ENCODE measurements around the gene USP5.

Gene USP5

DNA sequence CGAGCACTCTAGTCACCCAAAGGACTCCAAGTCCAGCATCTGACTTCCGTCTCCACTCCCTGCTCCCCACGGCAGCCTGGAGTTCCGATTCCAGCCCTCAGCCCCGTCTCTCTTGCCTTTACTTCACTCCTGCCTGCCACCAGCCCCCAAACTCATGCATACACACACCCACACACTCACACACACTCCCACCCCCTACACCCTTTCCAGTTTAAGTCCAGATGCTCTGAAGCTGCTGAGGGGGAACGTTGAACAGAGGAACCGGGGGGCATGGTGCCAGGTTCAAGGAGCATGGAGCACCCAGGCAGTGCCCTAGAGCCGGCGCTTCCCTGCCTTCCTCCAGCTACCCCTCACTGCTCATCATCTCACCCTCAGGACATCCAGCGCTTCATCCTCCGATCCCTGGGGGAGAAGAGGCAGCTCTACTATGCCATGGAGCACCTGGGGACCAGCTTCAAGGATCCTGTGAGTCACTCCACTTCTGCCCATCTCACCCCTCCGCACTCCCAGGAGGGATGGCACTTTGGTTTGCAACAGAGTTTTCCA, 20.4 kb upstream of the USP5 start:
- H3K4ac ChIP-seq (ENCODE audit: low read depth, low read length), result no peak overlapping the region
- no CpG with 5 or more reads among the region's 12 CpGs for WGBS (ENCODE audit: extremely low coverage, insufficient coverage, low lambda C conversion rate)

DNA sequence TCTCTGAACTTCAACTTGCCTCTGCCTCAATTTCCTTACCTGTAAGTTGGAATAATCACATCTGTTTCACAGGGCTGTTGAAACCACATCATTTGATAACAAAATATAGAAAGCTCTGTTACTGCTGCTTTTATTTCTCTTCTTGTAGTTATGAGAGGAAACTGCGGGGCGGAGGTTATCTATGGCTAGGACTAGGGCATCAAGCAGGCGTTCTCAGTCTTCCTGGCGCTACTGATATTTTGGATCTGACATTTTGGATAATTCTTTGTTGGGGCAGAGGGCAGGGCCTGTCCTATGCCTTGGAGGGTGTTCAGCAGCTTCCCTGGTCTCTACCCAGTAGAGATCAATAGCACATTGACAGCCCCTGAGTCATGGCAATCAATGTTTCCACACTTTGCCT, 19.8 kb upstream of the USP5 start:
- Histone ChIP-seq H3K9ac (ENCODE audit: low read length) (no peak overlapping the region), H2BK15ac (replicated peaks; ENCODE audit: low read depth) (no peak overlapping the region), H3K4me3 (ENCODE audit: low read length) (no peak overlapping the region), H3K4ac (ENCODE audit: low read depth, low read length) (no peak overlapping the region), H3K79me2 (ENCODE audit: control insufficient read depth, insufficient read depth, low read length) (peaks cover 4% of the 10 kb centered on the region), H3K4me1 (ENCODE audit: control insufficient read depth, low read depth, low read length) (no peaks in the 10 kb centered on the region), H3K79me1 (ENCODE audit: low read length) (peaks cover 12% of the 10 kb centered on the region), H4K8ac (ENCODE audit: low read depth, low read length) (no peak overlapping the region), H3K4me2 (ENCODE audit: low read length) (no peak overlapping the region), H3K27ac (ENCODE audit: low read depth, low read length) (no peak overlapping the region), H3K18ac (ENCODE audit: low read length) (no peak overlapping the region), H3K36me3 (ENCODE audit: control insufficient read depth, insufficient read depth, low read length) (peaks cover 7% of the 10 kb centered on the region), H3K56ac (ENCODE audit: low read length) (no peak overlapping the region), H2BK120ac (ENCODE audit: low read depth, low read length) (no peak overlapping the region), H3K27me3 (ENCODE audit: insufficient read depth, low read length, poor library complexity) (no peaks in the 10 kb centered on the region), H4K5ac (ENCODE audit: low read length) (no peak overlapping the region), H2AK5ac (ENCODE audit: low read length) (no peak overlapping the region), H2BK5ac (ENCODE audit: low read length) (no peak overlapping the region), H3K23ac (ENCODE audit: low read length) (no peak overlapping the region)
- no peak for DNase-seq
- WGBS (ENCODE audit: extremely low coverage, insufficient coverage, low lambda C conversion rate), result no CpG with 5 or more reads among the region's 4 CpGs

More for the DNA sequence above, 20.4 kb upstream of the USP5 start:
- DNase-seq, result no peak
- Histone ChIP-seq H3K27me3 (ENCODE audit: insufficient read depth, low read length, poor library complexity) (no peaks in the 10 kb centered on the region), H2BK5ac (ENCODE audit: low read length) (no peak overlapping the region), H3K79me1 (ENCODE audit: low read length) (peaks cover 12% of the 10 kb centered on the region), H2AK5ac (ENCODE audit: low read length) (no peak overlapping the region), H4K5ac (ENCODE audit: low read length) (no peak overlapping the region), H3K18ac (ENCODE audit: low read length) (no peak overlapping the region), H3K36me3 (ENCODE audit: control insufficient read depth, insufficient read depth, low read length) (peaks cover 7% of the 10 kb centered on the region), H2BK15ac (replicated peaks; ENCODE audit: low read depth) (no peak overlapping the region), H3K79me2 (ENCODE audit: control insufficient read depth, insufficient read depth, low read length) (peaks cover 4% of the 10 kb centered on the region), H3K4me2 (ENCODE audit: low read length) (no peak overlapping the region), H3K56ac (ENCODE audit: low read length) (no peak overlapping the region), H4K8ac (ENCODE audit: low read depth, low read length) (no peak overlapping the region), H2BK120ac (ENCODE audit: low read depth, low read length) (no peak overlapping the region), H3K4me3 (ENCODE audit: low read length) (no peak overlapping the region), H3K27ac (ENCODE audit: low read depth, low read length) (no peak overlapping the region), H3K4me1 (ENCODE audit: control insufficient read depth, low read depth, low read length) (no peaks in the 10 kb centered on the region), H3K9ac (ENCODE audit: low read length) (no peak overlapping the region), H3K23ac (ENCODE audit: low read length) (no peak overlapping the region)

DNA sequence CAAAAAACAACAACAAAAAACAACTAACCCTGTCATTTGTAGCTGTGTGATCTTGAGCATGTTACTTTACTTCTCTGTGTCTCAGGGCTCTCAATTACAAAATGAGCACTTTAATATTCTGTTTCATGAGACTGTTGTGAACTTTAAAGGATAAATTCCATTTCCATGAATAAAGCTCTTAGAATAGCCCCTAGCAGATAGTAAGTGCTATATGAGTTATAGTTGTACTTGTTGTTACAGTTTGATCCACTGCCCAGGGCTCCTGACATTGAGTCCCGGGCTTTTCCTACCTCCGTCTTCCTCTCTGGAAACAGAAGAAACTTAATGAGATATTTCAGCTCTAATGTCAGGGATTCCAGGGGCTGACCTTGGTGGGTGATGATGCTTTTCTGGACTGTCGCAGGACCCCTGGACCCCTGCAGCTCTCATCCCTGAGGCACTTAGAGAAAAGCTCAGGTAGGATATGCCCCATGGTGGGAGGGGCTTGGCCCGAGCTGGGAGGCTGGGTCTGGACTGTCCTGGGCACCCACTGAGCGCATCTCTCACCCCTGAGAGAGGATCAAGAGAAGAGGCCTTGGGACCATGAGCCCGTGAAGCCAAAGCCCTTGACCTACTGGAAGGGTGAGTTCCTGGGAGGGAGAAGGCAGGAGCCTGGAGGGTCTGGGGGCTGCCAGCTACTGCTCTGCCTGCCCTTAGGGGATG, 18.6 kb upstream of the USP5 start:
- H3K4me1 ChIP-seq (ENCODE audit: control insufficient read depth, low read depth, low read length), result no peaks in the 10 kb centered on the region
- H3K4ac ChIP-seq (ENCODE audit: low read depth, low read length), result no peak overlapping the region
- peaks cover 12% of the 10 kb centered on the region for H3K79me1 ChIP-seq (ENCODE audit: low read length)
- no peak for DNase-seq
- no peaks in the 10 kb centered on the region for H3K27me3 ChIP-seq (ENCODE audit: insufficient read depth, low read length, poor library complexity)
- H3K9ac ChIP-seq (ENCODE audit: low read length), result no peak overlapping the region
- H3K4me2 ChIP-seq (ENCODE audit: low read length), result no peak overlapping the region
- H3K79me2 ChIP-seq (ENCODE audit: control insufficient read depth, insufficient read depth, low read length), result peaks cover 4% of the 10 kb centered on the region
- no CpG with 5 or more reads among the region's 6 CpGs for WGBS (ENCODE audit: extremely low coverage, insufficient coverage, low lambda C conversion rate)
- H4K5ac ChIP-seq (ENCODE audit: low read length), result no peak overlapping the region
- no peak overlapping the region for H2BK120ac ChIP-seq (ENCODE audit: low read depth, low read length)
- no peak overlapping the region for H4K8ac ChIP-seq (ENCODE audit: low read depth, low read length)
- no peak overlapping the region for H3K4me3 ChIP-seq (ENCODE audit: low read length)
- peaks cover 12% of the 10 kb centered on the region for H3K36me3 ChIP-seq (ENCODE audit: control insufficient read depth, insufficient read depth, low read length)
- no peak overlapping the region for H2AK5ac ChIP-seq (ENCODE audit: low read length)
- H3K23ac ChIP-seq (ENCODE audit: low read length), result no peak overlapping the region
- H3K56ac ChIP-seq (ENCODE audit: low read length), result no peak overlapping the region
- H2BK5ac ChIP-seq (ENCODE audit: low read length), result no peak overlapping the region
- H3K27ac ChIP-seq (ENCODE audit: low read depth, low read length), result no peak overlapping the region
- no peak overlapping the region for H2BK15ac ChIP-seq (replicated peaks; ENCODE audit: low read depth)
- no peak overlapping the region for H3K18ac ChIP-seq (ENCODE audit: low read length)

DNA sequence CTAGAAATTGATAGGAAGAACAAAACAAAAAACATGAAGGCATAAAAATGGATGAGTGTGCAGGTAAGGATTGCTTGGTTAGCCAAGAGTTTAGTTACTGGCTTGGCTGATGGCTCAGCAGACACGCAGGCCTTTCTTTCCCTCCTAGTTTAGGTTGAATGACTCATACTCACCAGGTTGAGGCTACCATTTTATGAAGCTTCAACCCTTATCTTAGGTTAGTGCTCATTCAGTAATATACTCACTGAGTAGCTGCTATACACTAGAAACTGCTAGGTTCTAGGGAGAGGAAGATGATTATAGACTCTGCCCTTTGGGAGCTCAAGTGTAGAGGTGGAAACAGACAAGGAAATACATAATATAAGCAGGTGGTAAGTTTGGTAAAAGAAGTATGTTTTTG, 17.7 kb upstream of the USP5 start:
- H3K27ac ChIP-seq (ENCODE audit: low read depth, low read length), result no peak overlapping the region

DNA sequence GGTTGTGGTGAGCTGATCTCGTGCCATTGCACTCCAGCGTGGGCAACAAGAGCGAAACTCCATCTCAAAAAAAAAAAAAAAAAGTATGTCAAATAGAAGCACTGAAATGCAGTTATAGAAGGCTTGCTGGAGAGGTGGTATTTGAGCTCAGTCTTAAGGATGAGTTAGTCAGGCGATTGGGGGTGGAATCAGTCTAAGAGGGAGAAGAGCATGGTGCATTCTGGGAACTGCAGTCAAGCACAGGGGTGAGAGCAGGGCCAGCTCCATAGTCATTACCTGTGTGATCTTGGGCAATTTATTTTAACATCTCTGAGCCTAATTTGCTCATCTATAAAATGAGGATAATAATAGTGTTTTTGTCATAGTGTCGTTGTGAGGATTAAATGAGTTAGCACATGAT, 17.1 kb upstream of the USP5 start:
- Histone ChIP-seq H2BK15ac (replicated peaks; ENCODE audit: low read depth) (no peak overlapping the region), H3K4me2 (ENCODE audit: low read length) (no peak overlapping the region), H3K27ac (ENCODE audit: low read depth, low read length) (no peak overlapping the region), H3K79me1 (ENCODE audit: low read length) (peaks cover 10% of the 10 kb centered on the region), H3K18ac (ENCODE audit: low read length) (no peak overlapping the region), H3K4me3 (ENCODE audit: low read length) (no peak overlapping the region), H3K9ac (ENCODE audit: low read length) (no peak overlapping the region), H3K23ac (ENCODE audit: low read length) (no peak overlapping the region), H4K8ac (ENCODE audit: low read depth, low read length) (no peak overlapping the region), H3K27me3 (ENCODE audit: insufficient read depth, low read length, poor library complexity) (no peaks in the 10 kb centered on the region), H2BK5ac (ENCODE audit: low read length) (no peak overlapping the region), H3K4ac (ENCODE audit: low read depth, low read length) (no peak overlapping the region), H2AK5ac (ENCODE audit: low read length) (no peak overlapping the region), H3K4me1 (ENCODE audit: control insufficient read depth, low read depth, low read length) (no peaks in the 10 kb centered on the region), H2BK120ac (ENCODE audit: low read depth, low read length) (no peak overlapping the region), H3K79me2 (ENCODE audit: control insufficient read depth, insufficient read depth, low read length) (no peaks in the 10 kb centered on the region), H4K5ac (ENCODE audit: low read length) (no peak overlapping the region), H3K56ac (ENCODE audit: low read length) (no peak overlapping the region), H3K36me3 (ENCODE audit: control insufficient read depth, insufficient read depth, low read length) (peaks cover 21% of the 10 kb centered on the region)
- no CpG with 5 or more reads among the region's 5 CpGs for WGBS (ENCODE audit: extremely low coverage, insufficient coverage, low lambda C conversion rate)
- peak; percentile 39 for DNase-seq

More for the DNA sequence above, 17.7 kb upstream of the USP5 start:
- Histone ChIP-seq H4K8ac (ENCODE audit: low read depth, low read length) (no peak overlapping the region), H3K79me1 (ENCODE audit: low read length) (peaks cover 10% of the 10 kb centered on the region), H3K23ac (ENCODE audit: low read length) (no peak overlapping the region), H3K4ac (ENCODE audit: low read depth, low read length) (no peak overlapping the region), H3K36me3 (ENCODE audit: control insufficient read depth, insufficient read depth, low read length) (peaks cover 19% of the 10 kb centered on the region), H3K4me3 (ENCODE audit: low read length) (no peak overlapping the region), H3K4me1 (ENCODE audit: control insufficient read depth, low read depth, low read length) (no peaks in the 10 kb centered on the region), H2BK15ac (replicated peaks; ENCODE audit: low read depth) (no peak overlapping the region), H3K9ac (ENCODE audit: low read length) (no peak overlapping the region), H2AK5ac (ENCODE audit: low read length) (no peak overlapping the region), H3K27me3 (ENCODE audit: insufficient read depth, low read length, poor library complexity) (no peaks in the 10 kb centered on the region), H3K56ac (ENCODE audit: low read length) (no peak overlapping the region), H3K18ac (ENCODE audit: low read length) (no peak overlapping the region), H4K5ac (ENCODE audit: low read length) (no peak overlapping the region), H3K4me2 (ENCODE audit: low read length) (no peak overlapping the region), H3K79me2 (ENCODE audit: control insufficient read depth, insufficient read depth, low read length) (no peaks in the 10 kb centered on the region), H2BK5ac (ENCODE audit: low read length) (no peak overlapping the region), H2BK120ac (ENCODE audit: low read depth, low read length) (no peak overlapping the region)
- DNase-seq, result no peak
- no CpG with 5 or more reads among the region's 1 CpG for WGBS (ENCODE audit: extremely low coverage, insufficient coverage, low lambda C conversion rate)

- Histone ChIP-seq H3K23ac (ENCODE audit: low read length) (no peak overlapping the region), H2BK15ac (replicated peaks; ENCODE audit: low read depth) (no peak overlapping the region), H3K4me1 (ENCODE audit: control insufficient read depth, low read depth, low read length) (no peaks in the 10 kb centered on the region), H3K79me1 (ENCODE audit: low read length) (no peaks in the 10 kb centered on the region), H3K4me3 (ENCODE audit: low read length) (no peak overlapping the region), H3K4ac (ENCODE audit: low read depth, low read length) (no peak overlapping the region), H4K5ac (ENCODE audit: low read length) (no peak overlapping the region), H3K18ac (ENCODE audit: low read length) (no peak overlapping the region), H3K9ac (ENCODE audit: low read length) (no peak overlapping the region), H3K56ac (ENCODE audit: low read length) (no peak overlapping the region), H3K36me3 (ENCODE audit: control insufficient read depth, insufficient read depth, low read length) (peaks cover 18% of the 10 kb centered on the region), H3K27ac (ENCODE audit: low read depth, low read length) (no peak overlapping the region), H3K79me2 (ENCODE audit: control insufficient read depth, insufficient read depth, low read length) (no peaks in the 10 kb centered on the region), H4K8ac (ENCODE audit: low read depth, low read length) (no peak overlapping the region), H3K4me2 (ENCODE audit: low read length) (no peak overlapping the region), H2BK120ac (ENCODE audit: low read depth, low read length) (no peak overlapping the region), H3K27me3 (ENCODE audit: insufficient read depth, low read length, poor library complexity) (no peaks in the 10 kb centered on the region), H2BK5ac (ENCODE audit: low read length) (no peak overlapping the region), H2AK5ac (ENCODE audit: low read length) (no peak overlapping the region)
- no CpG with 5 or more reads among the region's 16 CpGs for WGBS (ENCODE audit: extremely low coverage, insufficient coverage, low lambda C conversion rate)
- no peak for DNase-seq
Measured at GRCh38 chr12:6836851-6837250, 15.1 kb upstream of the USP5 start.

All from mesendoderm (in vitro differentiated cells).